GM18520 (cell line): ENCODE measurements around the gene TOMM70.
"Not testable (repeated sequence)": the region's sequence is repeated elsewhere in the genome, so short reads cannot be mapped to it uniquely, and the experiment has no call there.

Experiments
- ATAC-seq: cut with Tn5 transposase; IDR thresholded peaks from one replicate; pipeline ENCODE4 v1.9.1; 2021; ENCODE audit not compliant: unreplicated experiment

The TOMM70 gene

GRCh38 chr3:100329800-100330489 is 70.9 kb downstream of the TOMM70 start:
- ATAC-seq, result no peak

GRCh38 chr3:100327377-100327776 is 73.5 kb downstream of the TOMM70 start:
- not testable (repeated sequence) for ATAC-seq

GRCh38 chr3:100325827-100326226 is 75.1 kb downstream of the TOMM70 start:
- ATAC-seq, result no peak

GRCh38 chr3:100324044-100324443 is 76.8 kb downstream of the TOMM70 start:
- no peak for ATAC-seq

- ATAC-seq, result no peak
Observed at GRCh38 chr3:100319951-100320350, 80.9 kb downstream of the TOMM70 start.

GRCh38 chr3:100317912-100318311 is 83.0 kb downstream of the TOMM70 start:
- ATAC-seq, result no peak

- ATAC-seq, result no peak
Observed at GRCh38 chr3:100316641-100317069, 84.2 kb downstream of the TOMM70 start.
